Stimulated activated effector memory CD8-positive, alpha-beta T cell treated with anti-CD3 and anti-CD28 coated beads, Interleukin-12 subunit alpha, Interleukin-12 subunit beta, amount 100 ng/mL, for 72 hours (primary cell): Measurements from ENCODE around the gene CHORDC1.
"Not testable (repeated sequence)": the region's sequence is repeated elsewhere in the genome, so short reads cannot be mapped to it uniquely, and the experiment has no call there.

ENCODE experiments used
- ATAC-seq: fragments of 150-1000 bp; cut with Tn5 transposase; 2 replicates; pipeline ENCODE4 v1.10.0; 2021
- DNase-seq, 2 donors: peaks; one replicate each; pipeline ENCODE4 v3.0.0; 2021 to 2022; ENCODE audit warnings: low spot score in 2 of 2
- H3K27ac Mint-ChIP-seq: one replicate; pipeline ENCODE4 v1.8.0; 2022; ENCODE audit warnings: mild to moderate bottlenecking, mixed read lengths
- H3K36me3 Mint-ChIP-seq: one replicate; pipeline ENCODE4 v1.8.0; 2022; ENCODE audit warnings: mild to moderate bottlenecking, mixed read lengths
- H3K4me1 Mint-ChIP-seq: one replicate; pipeline ENCODE4 v1.8.0; 2022; ENCODE audit warnings: mixed read lengths
- H3K4me3 Mint-ChIP-seq: one replicate; pipeline ENCODE4 v1.8.0; 2022; ENCODE audit warnings: mild to moderate bottlenecking, mixed read lengths
- H3K9me3 Mint-ChIP-seq: one replicate; pipeline ENCODE4 v1.8.0; 2022; ENCODE audit warnings: mixed read lengths

CHORDC1 gene

GRCh38 chr11:90192869-90193582 is 29.8 kb downstream of the CHORDC1 start:
- Mint-ChIP-seq H3K27ac (peak overlapping the region; percentile 17), H3K4me1 (no peaks in the 10 kb centered on the region), H3K36me3 (peaks cover 6% of the 10 kb centered on the region), H3K9me3 (no peaks in the 10 kb centered on the region), H3K4me3 (no peak overlapping the region)
- DNase-seq (no peak), ATAC-seq (peak; percentile 66)

- Mint-ChIP-seq H3K9me3 (no peaks in the 10 kb centered on the region), H3K27ac (no peak overlapping the region), H3K36me3 (no peaks in the 10 kb centered on the region), H3K4me1 (no peaks in the 10 kb centered on the region), H3K4me3 (no peak overlapping the region)
- no peak for ATAC-seq
- DNase-seq, result no peak
Measured at GRCh38 chr11:90189011-90189410, 33.8 kb downstream of the CHORDC1 start.

GRCh38 chr11:90187839-90188238 is 35.0 kb downstream of the CHORDC1 start:
- H3K4me1 Mint-ChIP-seq, result no peaks in the 10 kb centered on the region
- DNase-seq (no peak), ATAC-seq (no peak)
- H3K27ac Mint-ChIP-seq, result no peak overlapping the region
- H3K4me3 Mint-ChIP-seq, result no peak overlapping the region
- no peaks in the 10 kb centered on the region for H3K9me3 Mint-ChIP-seq
- H3K36me3 Mint-ChIP-seq, result no peaks in the 10 kb centered on the region

GRCh38 chr11:90179923-90180322 is 42.9 kb downstream of the CHORDC1 start:
- no peak overlapping the region for H3K27ac Mint-ChIP-seq
- H3K4me3 Mint-ChIP-seq, result no peak overlapping the region
- H3K4me1 Mint-ChIP-seq, result no peaks in the 10 kb centered on the region
- ATAC-seq (no peak), DNase-seq (no peak)
- no peaks in the 10 kb centered on the region for H3K9me3 Mint-ChIP-seq
- H3K36me3 Mint-ChIP-seq, result no peaks in the 10 kb centered on the region

- no peak for ATAC-seq
- no peak for DNase-seq
- no peaks in the 10 kb centered on the region for H3K36me3 Mint-ChIP-seq
- H3K4me3 Mint-ChIP-seq, result no peak overlapping the region
- H3K27ac Mint-ChIP-seq, result no peak overlapping the region
- no peaks in the 10 kb centered on the region for H3K9me3 Mint-ChIP-seq
- H3K4me1 Mint-ChIP-seq, result no peaks in the 10 kb centered on the region
Measured at GRCh38 chr11:90178751-90179150, 44.1 kb downstream of the CHORDC1 start.

- H3K4me3 Mint-ChIP-seq, result no peak overlapping the region
- no peaks in the 10 kb centered on the region for H3K4me1 Mint-ChIP-seq
- H3K27ac Mint-ChIP-seq, result no peak overlapping the region
- H3K36me3 Mint-ChIP-seq, result no peaks in the 10 kb centered on the region
- no peak for DNase-seq
- H3K9me3 Mint-ChIP-seq, result no peaks in the 10 kb centered on the region
- no peak for ATAC-seq
Measured at GRCh38 chr11:90176069-90176468, 46.8 kb downstream of the CHORDC1 start.

- DNase-seq (no peak), ATAC-seq (no peak)
- Mint-ChIP-seq H3K9me3 (no peaks in the 10 kb centered on the region), H3K27ac (no peak overlapping the region), H3K4me1 (no peaks in the 10 kb centered on the region), H3K36me3 (no peaks in the 10 kb centered on the region), H3K4me3 (no peak overlapping the region)
Measured at GRCh38 chr11:90171359-90171758, 51.5 kb downstream of the CHORDC1 start.

GRCh38 chr11:90168571-90168970 is 54.3 kb downstream of the CHORDC1 start:
- Mint-ChIP-seq H3K4me3 (no peak overlapping the region), H3K4me1 (no peaks in the 10 kb centered on the region), H3K9me3 (peaks cover 3% of the 10 kb centered on the region), H3K36me3 (no peaks in the 10 kb centered on the region), H3K27ac (no peak overlapping the region)
- ATAC-seq (no peak), DNase-seq (no peak)

GRCh38 chr11:90167704-90168103 is 55.1 kb downstream of the CHORDC1 start:
- not testable (repeated sequence) for H3K9me3 Mint-ChIP-seq, H3K4me3 Mint-ChIP-seq, ATAC-seq, H3K4me1 Mint-ChIP-seq, H3K27ac Mint-ChIP-seq, H3K36me3 Mint-ChIP-seq, DNase-seq

GRCh38 chr11:90166982-90167573 is 55.8 kb downstream of the CHORDC1 start:
- not testable (repeated sequence) for H3K9me3 Mint-ChIP-seq, H3K4me1 Mint-ChIP-seq, DNase-seq, H3K4me3 Mint-ChIP-seq, H3K27ac Mint-ChIP-seq, ATAC-seq, H3K36me3 Mint-ChIP-seq
